ENCODE data around the gene SUZ12.
"Not testable (repeated sequence)": the region's sequence is repeated elsewhere in the genome, so short reads cannot be mapped to it uniquely, and the experiment has no call there.

The SUZ12 gene

GRCh38 chr17:32041306-32041875 lies 104.6 kb downstream of the SUZ12 start:
- DNase-seq (ENCODE audit: low read depth in 2 of 2) = not testable (repeated sequence)

DNA sequence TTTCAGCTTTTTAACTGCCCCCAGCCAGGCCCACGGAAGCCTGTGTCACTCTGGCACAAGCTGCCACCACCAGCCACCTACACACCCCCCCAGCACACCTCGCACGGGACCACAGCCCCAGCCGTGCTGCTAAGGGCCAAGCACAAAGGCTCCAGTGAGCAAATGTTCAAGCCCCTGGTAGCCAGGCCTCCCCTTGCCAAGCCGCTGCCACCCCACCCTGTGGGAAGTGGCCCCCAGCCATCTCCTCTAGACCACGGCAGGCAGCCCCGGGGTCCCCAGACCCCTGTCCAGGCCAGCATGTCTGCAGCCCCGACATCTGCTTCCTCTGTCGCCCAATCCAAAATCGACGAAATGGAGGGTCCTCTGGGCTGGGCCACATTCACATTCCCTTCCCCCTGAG lies 105.5 kb downstream of the SUZ12 start:
- DNase-seq (ENCODE audit: low read depth in 2 of 2) = not testable (repeated sequence)

DNA sequence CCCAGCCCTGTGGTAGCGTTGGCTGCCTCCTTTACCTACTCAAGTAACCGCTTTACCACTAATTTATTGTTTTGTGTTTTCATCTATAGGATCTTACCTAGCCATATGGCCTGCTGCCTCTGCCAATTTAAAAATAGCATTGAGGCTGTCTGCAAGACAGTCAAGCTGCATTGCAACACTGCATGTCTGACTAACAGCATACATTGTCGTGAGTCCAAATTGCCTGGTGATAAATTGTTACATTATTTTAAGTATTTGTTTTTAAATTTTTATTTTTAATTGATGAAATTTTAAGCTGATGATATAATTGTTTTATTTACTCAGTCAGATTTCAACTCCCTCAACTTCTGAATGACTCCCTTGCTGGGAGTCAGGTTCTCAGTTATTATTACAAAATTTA lies 108.8 kb downstream of the SUZ12 start:
- not testable (repeated sequence) for DNase-seq (ENCODE audit: low read depth in 2 of 2)

DNA sequence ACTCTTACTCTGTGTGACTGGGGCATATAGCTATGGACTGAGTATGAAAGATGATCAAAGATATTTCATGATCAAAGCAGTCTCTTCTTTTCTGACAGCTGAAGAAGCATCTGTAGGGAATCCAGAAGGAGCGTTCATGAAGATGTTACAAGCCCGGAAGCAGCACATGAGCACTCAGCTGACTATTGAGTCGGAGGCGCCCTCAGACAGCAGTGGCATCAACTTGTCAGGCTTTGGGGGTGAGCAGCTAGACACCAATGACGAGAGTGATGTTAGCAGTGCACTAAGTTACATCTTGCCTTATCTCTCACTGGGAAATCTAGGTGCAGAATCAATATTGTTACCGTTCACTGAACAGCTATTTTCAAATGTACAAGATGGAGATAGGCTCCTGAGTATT lies 110.9 kb downstream of the SUZ12 start:
- DNase-seq (ENCODE audit: low read depth in 2 of 2) = not testable (repeated sequence)
